HepG2 (cell line): ENCODE data around the gene P2RY6. TPM values are rescaled to one million over a fixed set of nuclear protein-coding genes. Genes with fewer than 3 reads are reported as not detected.
A peak's percentile ranks its signal among the peaks of the same experiment; 100 is the strongest.

Experiments
- ATF4 ChIP-seq, 2 experiments: fragments of 450-650 bp in 1 of 2; sonication (generic) in 1 of 2; formaldehyde crosslinking; IDR thresholded peaks; 2 replicates each; pipeline versions ENCODE4 v1.5.0 to v1.8.0; 2020 to 2022; ENCODE audit warnings: mild to moderate bottlenecking in 1 of 2, missing genetic modification reagents in 1 of 2
- CBX1 ChIP-seq: IDR thresholded peaks from one replicate; pipeline ENCODE4 v1.6.1; 2016; ENCODE audit warnings: antibody characterized with exemption, low read depth
- MEIS2 ChIP-seq: sonication (generic); formaldehyde crosslinking; IDR thresholded peaks from 2 replicates; pipeline ENCODE4 v1.9.0; 2021; ENCODE audit warnings: mild to moderate bottlenecking, missing genetic modification reagents
- PBX3 ChIP-seq: sonication (generic); formaldehyde crosslinking; IDR thresholded peaks from 2 replicates; pipeline ENCODE4 v1.8.1; 2023; ENCODE audit warnings: missing genetic modification reagents, inconsistent platforms, borderline replicate concordance
- POLR2A ChIP-seq, 2 experiments: IDR thresholded peaks; 2 replicates each; pipeline ENCODE4 v1.6.1; 2011; ENCODE audit warnings: low read depth in 2 of 2, low read length in 2 of 2, mild to moderate bottlenecking in 1 of 2, moderate library complexity in 1 of 2; ENCODE audit not compliant: insufficient read depth in 1 of 2
- PPARG ChIP-seq: conservative IDR thresholded peaks from 2 replicates; pipeline ENCODE4 v1.6.1; 2016; ENCODE audit warnings: missing biosample characterization, missing genetic modification reagents
- TAF15 ChIP-seq: fragments of 200-400 bp; formaldehyde crosslinking; IDR thresholded peaks from one replicate; pipeline ENCODE4 v1.6.1; 2018; ENCODE audit warnings: mild to moderate bottlenecking, low read depth, low read length; ENCODE audit not compliant: poor library complexity, severe bottlenecking
- ZBTB46 ChIP-seq: sonication (generic); formaldehyde crosslinking; IDR thresholded peaks from 2 replicates; pipeline ENCODE4 v1.4.0; 2020; ENCODE audit warnings: mild to moderate bottlenecking, missing genetic modification reagents, borderline replicate concordance
- ZNF30 ChIP-seq: sonication (generic); formaldehyde crosslinking; IDR thresholded peaks from 2 replicates; pipeline ENCODE4 v1.5.0; 2020; ENCODE audit warnings: mild to moderate bottlenecking, missing genetic modification reagents
- ZNF34 ChIP-seq: sonication (generic); formaldehyde crosslinking; IDR thresholded peaks from 2 replicates; pipeline ENCODE4 v1.4.0; 2020; ENCODE audit warnings: mild to moderate bottlenecking, missing genetic modification reagents, borderline replicate concordance
- ZNF367 ChIP-seq: sonication (generic); formaldehyde crosslinking; IDR thresholded peaks from 2 replicates; pipeline ENCODE4 v1.4.0; 2020; ENCODE audit warnings: missing genetic modification reagents, borderline replicate concordance
- ZNF441 ChIP-seq: sonication (generic); formaldehyde crosslinking; IDR thresholded peaks from 2 replicates; pipeline ENCODE4 v1.7.0; 2021; ENCODE audit warnings: missing genetic modification reagents, borderline replicate concordance
- ZNF577 ChIP-seq: sonication (generic); formaldehyde crosslinking; IDR thresholded peaks from 2 replicates; pipeline ENCODE4 v1.4.0; 2020; ENCODE audit warnings: mild to moderate bottlenecking, low read depth, missing genetic modification reagents, borderline replicate concordance
- ZNF639 ChIP-seq: conservative IDR thresholded peaks from 2 replicates; pipeline ENCODE4 v1.6.1; 2018; ENCODE audit warnings: missing genetic modification reagents
- ZNF746 ChIP-seq: sonication (generic); formaldehyde crosslinking; IDR thresholded peaks from 2 replicates; pipeline ENCODE4 v1.8.0; 2022; ENCODE audit warnings: mild to moderate bottlenecking, missing genetic modification reagents
- ZNF780A ChIP-seq: sonication (generic); formaldehyde crosslinking; IDR thresholded peaks from 2 replicates; pipeline ENCODE4 v1.8.0; 2022; ENCODE audit warnings: mild to moderate bottlenecking, missing genetic modification reagents, moderate library complexity
- ZSCAN12 ChIP-seq: sonication (generic); formaldehyde crosslinking; IDR thresholded peaks from 2 replicates; pipeline ENCODE4 v1.9.0; 2021; ENCODE audit warnings: mild to moderate bottlenecking, missing genetic modification reagents
- ZXDC ChIP-seq: sonication (generic); formaldehyde crosslinking; IDR thresholded peaks from 2 replicates; pipeline ENCODE4 v1.5.0; 2020; ENCODE audit warnings: mild to moderate bottlenecking, missing genetic modification reagents
- polyA plus RNA-seq, 8 experiments: library from polyadenylated mRNA; depleted of rRNA in 3 of 8; stranded (reverse) in 7 of 8; unstranded in 1 of 8; fragments of >200 nt; fragmentation: Illumina TruSeq in 4 of 8; extraction: Trizol in 4 of 8; gene quantifications; 2 replicates each; pipeline versions ENCODE4 v1.2.1 to v1.2.3, GENCODE V29; 2011 to 2016; ENCODE audit warnings: low read depth in 4 of 8, missing spikeins in 1 of 8, mixed read lengths in 1 of 8; ENCODE audit not compliant: insufficient read depth in 1 of 8
- total RNA-seq, 5 experiments: library from RNA; depleted of rRNA; stranded (reverse); fragments of >200 nt; fragmentation: Illumina TruSeq; extraction: Trizol; gene quantifications; 2 replicates each; pipeline ENCODE4 v1.2.3, GENCODE V29; 2016; ENCODE audit warnings: low read depth in 1 of 5

The P2RY6 gene
- total and polyA plus RNA-seq, 2 of the 13 experiments (the other 11 are each of a cell fraction or from before 2014, with no cell fraction given): 0.09 to 0.29 TPM

- TF ChIP-seq ZNF577 (CRISPR knock-in tag) (no peak), CBX1 (no peak), ZBTB46 (no peak), ATF4 (CRISPR knock-in tag; IDR thresholded peaks at IDR 0.05) (no peak), MEIS2 (CRISPR knock-in tag) (no peak; the same call in 1 of the 2 replicates), TAF15 (peak; percentile 20), ZNF639 (CRISPR knock-in tag) (no peak), ZNF34 (CRISPR knock-in tag) (peak; percentile 40; the same call in 1 of the 2 replicates), ZNF367 (CRISPR knock-in tag) (no peak), ZSCAN12 (no peak), PBX3 (CRISPR knock-in tag) (no peak), ZNF441 (CRISPR knock-in tag) (peak; percentile 24; the same call in 1 of the 2 replicates), ZNF780A (no peak), ZNF30 (no peak), PPARG (no peak), ZXDC (no peak), ZNF746 (CRISPR knock-in tag) (no peak), POLR2A (IDR thresholded peaks at IDR 0.05; ENCODE audit: insufficient read depth in 1 of 2, low read depth in 2 of 2, low read length in 2 of 2) (peak in 1 of 2 experiments; percentile 10; a peak in 2 of 4 replicates)
Measured at GRCh38 chr11:73308003-73308960, 36.1 kb downstream of the P2RY6 start, which contains the start of gene ARHGEF17 (continued).
